H1 (cell line): Measurements from ENCODE around the gene ARMH4. TPM values are rescaled to one million over a fixed set of nuclear protein-coding genes. Genes with fewer than 3 reads are reported as not detected.

Experiments
- CBX5 ChIP-seq: fragments of 300-800, 300-1000 bp; sonication (generic); IDR thresholded peaks from 2 replicates; pipeline ENCODE4 v1.7.1; 2016; ENCODE audit warnings: antibody characterized with exemption, low read length, low read depth
- EP300 ChIP-seq, 2 experiments: IDR thresholded peaks; 1 replicate in 1 of 2; 2 replicates in 1 of 2; pipeline ENCODE4 v1.6.1; 2011 to 2012; ENCODE audit warnings: low read depth in 2 of 2, low read length in 2 of 2, mild to moderate bottlenecking in 2 of 2, borderline replicate concordance in 1 of 2, inconsistent platforms in 1 of 2, moderate library complexity in 1 of 2
- HDAC2 ChIP-seq, 2 experiments: fragments of 300-600 bp in 1 of 2; sonication (generic) in 1 of 2; IDR thresholded peaks; 2 replicates each; pipeline ENCODE4 v1.6.1; 2011 to 2012; ENCODE audit warnings: low read depth in 2 of 2, low read length in 2 of 2, mild to moderate bottlenecking in 2 of 2, moderate library complexity in 2 of 2, borderline replicate concordance in 1 of 2, inconsistent platforms in 1 of 2
- RXRA ChIP-seq: IDR thresholded peaks from 2 replicates; pipeline ENCODE4 v1.6.1; 2011; ENCODE audit warnings: low read depth, mild to moderate bottlenecking, low read length, moderate library complexity; ENCODE audit not compliant: insufficient read depth
- SP1 ChIP-seq: IDR thresholded peaks from 2 replicates; pipeline ENCODE4 v1.6.1; 2011; ENCODE audit warnings: low read depth, low read length
- polyA plus RNA-seq, 7 experiments: library from polyadenylated mRNA; depleted of rRNA in 3 of 7; stranded (reverse) in 5 of 7; unstranded in 2 of 7; fragments of >200 nt in 5 of 7; fragments of 200-250 nt in 2 of 7; gene quantifications; 1 replicate in 5 of 7; 2 replicates in 1 of 7; 4 replicates in 1 of 7; pipeline versions ENCODE4 v1.2.1 to v1.2.3, GENCODE V29; 2011 to 2013; ENCODE audit warnings: missing spikeins in 2 of 7, mixed read lengths in 2 of 7
- total RNA-seq: library from RNA; stranded (reverse); fragmentation: NEBNext Ultra II Directional; extraction: Animal tissue kit (Norgen Biotek cat#: 25700); gene quantifications from 2 replicates; pipeline ENCODE4 v1.2.1, GENCODE V29; 2021

Gene ARMH4
- total and polyA plus RNA-seq, 2 of the 8 experiments (the other 6 are each of a cell fraction or from before 2014, with no cell fraction given), result 7.1 to 25.4 TPM

GRCh38 chr14:58119381-58119780 lies 32.6 kb downstream of the ARMH4 start (continued):
- no peak for TF ChIP-seq RXRA
- TF ChIP-seq CBX5, result no peak
- TF ChIP-seq EP300 (IDR thresholded peaks at IDR 0.05; ENCODE audit: borderline replicate concordance in 1 of 2, low read depth in 2 of 2, low read length in 2 of 2), result no peak
- TF ChIP-seq SP1, result no peak
- no peak for TF ChIP-seq HDAC2 (IDR thresholded peaks at IDR 0.05; ENCODE audit: borderline replicate concordance in 1 of 2, low read depth in 2 of 2, low read length in 2 of 2)
